ENCODE measurements around the gene PLEKHM1. TPM values are rescaled to one million over a fixed set of nuclear protein-coding genes. Genes with fewer than 3 reads are reported as not detected.
A peak's percentile ranks its signal among the peaks of the same experiment; 100 is the strongest.

The PLEKHM1 gene
- total and polyA plus RNA-seq, 2 of the 4 experiments (the other 2 are of a cell fraction), result 4.7 to 16.4 TPM

DNA sequence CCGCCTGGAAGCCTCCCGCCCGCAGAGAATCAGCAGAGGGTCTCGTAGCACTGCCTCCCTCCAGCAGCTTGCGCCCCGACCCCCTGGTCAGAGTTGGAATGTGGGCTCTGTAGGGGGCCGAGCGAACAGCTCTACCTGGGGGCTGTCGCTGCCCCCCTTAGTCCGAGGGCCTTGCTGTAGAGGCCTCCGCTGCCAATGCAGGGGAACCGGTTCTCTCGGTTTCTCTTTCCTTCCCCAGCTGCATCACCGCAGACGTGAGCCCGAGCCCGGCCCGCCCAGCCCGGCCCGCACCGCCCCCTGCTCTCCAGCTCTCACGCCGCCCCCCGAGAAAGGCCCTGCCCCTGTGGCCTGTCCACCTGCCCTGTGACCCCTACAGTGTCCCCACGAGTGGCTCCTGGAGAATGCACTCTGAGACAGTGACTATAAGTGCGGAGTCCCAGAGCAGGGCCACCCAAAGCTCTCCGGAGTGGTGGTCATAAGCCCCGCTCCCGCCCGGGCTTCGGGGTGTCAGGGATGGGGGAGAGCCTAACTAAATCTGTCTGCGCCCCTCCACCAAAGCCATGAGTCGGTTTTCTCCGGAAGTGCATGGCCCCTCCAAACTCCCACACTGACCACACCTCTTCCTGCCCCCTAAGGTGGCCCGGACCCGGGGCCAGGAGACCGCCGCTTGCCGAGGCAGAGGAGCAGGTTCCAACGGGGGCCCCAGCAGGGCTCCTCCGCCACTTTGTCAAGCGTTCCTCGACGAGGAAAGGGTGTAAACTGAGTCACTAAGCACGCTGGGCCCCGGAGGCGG is 59.6 kb downstream of the PLEKHM1 start (continued):
- no peak for TF ChIP-seq CEBPB (IDR thresholded peaks at IDR 0.05; ENCODE audit: low read depth, low read length)

DNA sequence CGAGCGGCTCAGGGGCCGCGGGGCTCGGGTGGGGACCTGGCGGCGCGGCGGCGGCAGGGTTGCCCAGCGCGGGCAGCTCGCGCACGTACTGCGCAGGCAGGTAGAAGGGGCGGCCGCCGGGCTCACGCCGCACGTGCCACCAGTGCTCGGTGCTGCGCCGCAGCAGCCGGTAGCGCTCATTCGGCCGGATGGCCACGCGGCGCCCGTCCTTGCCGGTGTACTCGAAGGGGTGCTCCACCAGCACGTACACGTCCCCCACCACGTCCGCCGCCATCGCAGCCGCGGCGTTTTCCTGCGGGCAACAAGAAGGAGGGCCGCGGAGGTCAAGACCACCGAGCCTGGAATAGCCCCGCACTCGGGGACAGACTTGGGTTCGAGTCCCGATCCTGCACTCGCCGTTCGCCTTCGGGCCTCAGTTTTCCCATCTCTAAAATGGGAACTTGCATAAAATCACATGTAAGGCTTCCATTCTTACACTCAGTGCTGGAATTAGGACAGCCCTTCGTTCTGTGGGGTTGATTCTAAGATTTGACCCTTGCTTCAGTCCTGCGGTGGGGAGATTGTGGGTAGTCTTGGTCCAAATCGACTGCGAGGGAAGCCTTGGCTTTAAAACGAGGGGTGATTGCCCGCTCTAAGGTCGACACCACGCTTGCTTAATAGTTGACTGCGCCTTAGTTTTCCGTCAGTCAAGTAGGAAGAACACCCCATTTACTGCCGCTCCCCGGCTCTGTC is 60.3 kb downstream of the PLEKHM1 start:
- Histone ChIP-seq H4K8ac (ENCODE audit: low read depth in 2 of 2, low read length in 2 of 2) (no peak overlapping the region), H3K9me3 (ENCODE audit: control insufficient read depth, insufficient read depth, low read length) (0 out of 2 replicates have a peak, but pooled peaks cover 2% of the 10 kb centered on the region), H3K79me1 (ENCODE audit: low read depth in 1 of 2, low read length in 2 of 2) (no peaks in the 10 kb centered on the region), H3K36me3 (ENCODE audit: control insufficient read depth, insufficient read depth, low read length) (no peaks in the 10 kb centered on the region; the same call in 1 of the 2 replicates), H3K4me2 (ENCODE audit: low read depth, low read length) (no peak overlapping the region; the same call in 1 of the 2 replicates), H3K4me1 (ENCODE audit: control insufficient read depth, insufficient read depth, low read length) (peaks cover 6% of the 10 kb centered on the region; the same call in 1 of the 2 replicates), H4K91ac (ENCODE audit: insufficient read depth, low read depth, low read length) (no peak overlapping the region), H2AFZ (replicated peaks; ENCODE audit: low read length, poor library complexity) (no peak overlapping the region), H2BK120ac (ENCODE audit: low read depth, low read length) (no peak overlapping the region), H3K23ac (ENCODE audit: low read depth, low read length) (0 out of 2 replicates have a peak overlapping the region, but pooled peaks have one; percentile 38), H3K27ac (ENCODE audit: insufficient read depth, low read length) (no peak overlapping the region), H3K4me3 (ENCODE audit: insufficient read depth, low read depth, low read length) (no peak overlapping the region), H3K4ac (ENCODE audit: low read depth, low read length) (no peak overlapping the region), H3K9me1 (ENCODE audit: insufficient read depth, low read length) (no peaks in the 10 kb centered on the region), H4K20me1 (ENCODE audit: insufficient read depth, low read length) (peaks cover 16% of the 10 kb centered on the region; the same call in 1 of the 2 replicates), H3K9ac (ENCODE audit: low read depth, low read length) (no peak overlapping the region), H4K5ac (ENCODE audit: low read depth, low read length) (no peak overlapping the region), H2BK20ac (ENCODE audit: low read depth, low read length) (no peak overlapping the region), H3K56ac (ENCODE audit: extremely low read depth, insufficient read depth, low read length) (no peak overlapping the region), H2BK15ac (ENCODE audit: low read depth, low read length) (no peak overlapping the region), H2BK5ac (ENCODE audit: low read depth, low read length, poor library complexity, severe bottlenecking) (no peak overlapping the region), H3K18ac (ENCODE audit: low read depth, low read length) (no peak overlapping the region), H3K14ac (replicated peaks; ENCODE audit: low read depth, low read length) (no peak overlapping the region), H2AK9ac (replicated peaks; ENCODE audit: low read depth, low read length, poor library complexity) (no peak overlapping the region), H2AK5ac (ENCODE audit: low read depth, low read length) (no peak overlapping the region), H3K27me3 (ENCODE audit: control insufficient read depth, insufficient read depth, low read length) (peaks cover 52% of the 10 kb centered on the region)
- WGBS, 2 experiments (ENCODE audit: extremely low coverage in 2 of 2, insufficient read length in 1 of 2), result 17% methylated on average over 30 of the region's 68 CpGs; no CpG with 5 or more reads in 1 of the 2 experiments
- ChIA-PET CTCF (no interaction called here), POLR2A (ENCODE audit: unreplicated experiment) (interaction anchor here (0.5 kb wide), 1 partner anchor 251 kb away, joined by 5 read pairs; no protein-coding TSS in a partner anchor)
- ATAC-seq (ENCODE audit: low read depth) (no peak), DNase-seq (no peak)
- BruUV-seq (replicated peaks), result no TSS peak
- intact Hi-C loops (cut with micrococcal nuclease), result no loop called here
- in situ Hi-C loops (cut with MboI; ENCODE audit: low sequenced_read_pairs), result no loop called here
- TF ChIP-seq, protein P1, sequence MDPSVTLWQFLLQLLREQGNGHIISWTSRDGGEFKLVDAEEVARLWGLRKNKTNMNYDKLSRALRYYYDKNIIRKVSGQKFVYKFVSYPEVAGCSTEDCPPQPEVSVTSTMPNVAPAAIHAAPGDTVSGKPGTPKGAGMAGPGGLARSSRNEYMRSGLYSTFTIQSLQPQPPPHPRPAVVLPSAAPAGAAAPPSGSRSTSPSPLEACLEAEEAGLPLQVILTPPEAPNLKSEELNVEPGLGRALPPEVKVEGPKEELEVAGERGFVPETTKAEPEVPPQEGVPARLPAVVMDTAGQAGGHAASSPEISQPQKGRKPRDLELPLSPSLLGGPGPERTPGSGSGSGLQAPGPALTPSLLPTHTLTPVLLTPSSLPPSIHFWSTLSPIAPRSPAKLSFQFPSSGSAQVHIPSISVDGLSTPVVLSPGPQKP (IDR thresholded peaks at IDR 0.05; ENCODE audit: borderline replicate concordance, low read depth, low read length), result no peak
- dilution Hi-C loops (cut with HindIII; ENCODE audit: low sequenced_read_pairs, unreplicated experiment), result no loop called here
